H1 (cell line): ENCODE results near the gene IL26. TPM values are rescaled to one million over a fixed set of nuclear protein-coding genes. Genes with fewer than 3 reads are reported as not detected.

Experiments used
- CTCF ChIA-PET: fragments of 300-600 bp; sonication (Branson Sonifier 250); formaldehyde crosslinking; loops from one replicate; lab custom pipeline; 2021; ENCODE audit not compliant: partially characterized antibody; lab: Charles Lee
- POLR2A ChIA-PET: fragments of 300-600 bp; sonication (Branson Sonifier 250); formaldehyde crosslinking; loops from one replicate; lab custom pipeline; 2021; ENCODE audit warnings: inconsistent platforms; ENCODE audit not compliant: partially characterized antibody; lab: Charles Lee
- DNase-seq, 2 experiments: peaks; one replicate each; pipeline versions ENCODE4 v3.0.0 to v3.0.0-alpha.2; 2010 to 2022; ENCODE audit warnings: low spot score in 2 of 2, low read depth in 1 of 2, mixed read lengths in 1 of 2
- FAIRE-seq: peaks from 2 replicates; lab custom pipeline; 2011; peaks lifted over from hg19 to GRCh38; lab: Jason Lieb, UNC
- H2AFZ ChIP-seq: 2 replicates; pipeline ENCODE4 v1.8.1; 2012; ENCODE audit warnings: low read length, inconsistent platforms
- H2AK5ac ChIP-seq: 2 replicates; pipeline ENCODE4 v1.6.1; 2013; ENCODE audit warnings: low read depth, low read length
- H2BK120ac ChIP-seq: replicated peaks from 2 replicates; pipeline ENCODE3; 2013; ENCODE audit warnings: low read depth, low read length, inconsistent platforms
- H2BK12ac ChIP-seq: 2 replicates; pipeline ENCODE4 v1.6.1; 2013; ENCODE audit warnings: low read depth, low read length
- H2BK15ac ChIP-seq: 2 replicates; pipeline ENCODE4 v1.6.1; 2013; ENCODE audit warnings: low read length
- H2BK20ac ChIP-seq: 2 replicates; pipeline ENCODE4 v1.6.1; 2013; ENCODE audit warnings: low read length
- H2BK5ac ChIP-seq: 2 replicates; pipeline ENCODE4 v1.6.1; 2013; ENCODE audit warnings: low read depth, low read length
- H3K14ac ChIP-seq: 2 replicates; pipeline ENCODE4 v1.6.1; 2013; ENCODE audit warnings: inconsistent platforms; ENCODE audit not compliant: insufficient read length
- H3K18ac ChIP-seq: 2 replicates; pipeline ENCODE4 v1.6.1; 2013; ENCODE audit warnings: low read length; ENCODE audit errors: extremely low read depth
- H3K23ac ChIP-seq: 2 replicates; pipeline ENCODE4 v1.6.1; 2013; ENCODE audit warnings: inconsistent platforms; ENCODE audit not compliant: insufficient read length
- H3K23me2 ChIP-seq: 2 replicates; pipeline ENCODE4 v1.6.1; 2013; ENCODE audit warnings: low read depth, low read length
- H3K27ac ChIP-seq: 2 replicates; pipeline ENCODE4 v1.6.1; 2011; ENCODE audit warnings: low read depth, low read length, inconsistent platforms
- H3K27me3 ChIP-seq, 4 experiments: replicated peaks in 1 of 4; 1 replicate in 1 of 4; 2 replicates in 3 of 4; pipeline versions ENCODE4 v1.6.1 to v1.8.1; 2011 to 2013; ENCODE audit warnings: low read length in 3 of 4, mild to moderate bottlenecking in 3 of 4, inconsistent platforms in 2 of 4, mixed read lengths in 2 of 4, moderate library complexity in 1 of 4; ENCODE audit not compliant: control insufficient read depth in 3 of 4, insufficient read depth in 3 of 4; ENCODE audit errors: extremely low read depth in 1 of 4
- H3K36me3 ChIP-seq, 4 experiments: 2 replicates each; pipeline versions ENCODE4 v1.6.1 to v1.8.1; 2011 to 2013; ENCODE audit warnings: mild to moderate bottlenecking in 4 of 4, low read length in 3 of 4, moderate library complexity in 2 of 4, control low read depth in 1 of 4, inconsistent platforms in 1 of 4; ENCODE audit not compliant: insufficient read depth in 4 of 4, control insufficient read depth in 2 of 4
- H3K4ac ChIP-seq: replicated peaks from 2 replicates; pipeline ENCODE3; 2013; ENCODE audit warnings: low read length, low read depth, mixed read lengths, inconsistent platforms; ENCODE audit not compliant: insufficient read length
- H3K4me1 ChIP-seq, 4 experiments: replicated peaks in 1 of 4; 1 replicate in 1 of 4; 2 replicates in 3 of 4; pipeline versions ENCODE4 v1.6.1 to v1.8.1; 2011 to 2013; ENCODE audit warnings: low read length in 3 of 4, inconsistent platforms in 2 of 4, mixed read lengths in 1 of 4; ENCODE audit not compliant: insufficient read depth in 4 of 4, control insufficient read depth in 3 of 4
- H3K4me2 ChIP-seq, 2 experiments: 2 replicates each; pipeline versions ENCODE4 v1.6.1 to v1.8.1; 2011 to 2013; ENCODE audit warnings: low read depth in 2 of 2, low read length in 2 of 2, control low read depth in 1 of 2, inconsistent platforms in 1 of 2, mild to moderate bottlenecking in 1 of 2; ENCODE audit not compliant: insufficient read depth in 1 of 2
- H3K4me3 ChIP-seq, 4 experiments: fragments of 200-600, 300-600 bp in 1 of 4; sonication (generic), shearing (Covaris generic), sonication (Bioruptor Twin) in 1 of 4; 2 replicates each; pipeline versions ENCODE4 v1.5.1 to v1.8.1; 2011 to 2016; ENCODE audit warnings: low read length in 4 of 4, low read depth in 3 of 4, control low read depth in 2 of 4, inconsistent platforms in 2 of 4, mild to moderate bottlenecking in 2 of 4, mixed read lengths in 1 of 4, moderate library complexity in 1 of 4; ENCODE audit not compliant: insufficient read depth in 2 of 4; ENCODE audit errors: extremely low read depth in 1 of 4
- H3K56ac ChIP-seq: replicated peaks from 2 replicates; pipeline ENCODE3; 2013; ENCODE audit warnings: low read depth, mild to moderate bottlenecking, mixed read lengths, low read length, inconsistent platforms; ENCODE audit not compliant: insufficient read length
- H3K79me1 ChIP-seq: 2 replicates; pipeline ENCODE4 v1.6.1; 2013; ENCODE audit warnings: low read depth, low read length, control low read depth
- H3K79me2 ChIP-seq, 2 experiments: 2 replicates each; pipeline versions ENCODE4 v1.6.1 to v1.8.1; 2012 to 2013; ENCODE audit warnings: low read length in 2 of 2, mild to moderate bottlenecking in 2 of 2, inconsistent platforms in 1 of 2; ENCODE audit not compliant: insufficient read depth in 2 of 2, control insufficient read depth in 1 of 2
- H3K9ac ChIP-seq, 4 experiments: replicated peaks in 1 of 4; 1 replicate in 1 of 4; 2 replicates in 3 of 4; pipeline versions ENCODE4 v1.6.1 to v1.8.1; 2011 to 2013; ENCODE audit warnings: low read depth in 3 of 4, low read length in 3 of 4, control low read depth in 2 of 4, mild to moderate bottlenecking in 2 of 4, moderate library complexity in 2 of 4, inconsistent platforms in 1 of 4; ENCODE audit errors: extremely low read depth in 1 of 4
- H3K9me3 ChIP-seq, 2 experiments: 2 replicates each; pipeline versions ENCODE4 v1.6.1 to v1.8.1; 2012 to 2013; ENCODE audit warnings: mild to moderate bottlenecking in 2 of 2, moderate library complexity in 2 of 2, control low read depth in 1 of 2, inconsistent platforms in 1 of 2, low read depth in 1 of 2, low read length in 1 of 2, mixed read lengths in 1 of 2; ENCODE audit not compliant: insufficient read depth in 2 of 2
- H4K20me1 ChIP-seq, 2 experiments: replicated peaks in 1 of 2; 2 replicates each; pipeline versions ENCODE3 to v1.8.1; 2011 to 2013; ENCODE audit warnings: inconsistent platforms in 2 of 2, low read length in 2 of 2, mild to moderate bottlenecking in 1 of 2; ENCODE audit not compliant: insufficient read depth in 2 of 2, control insufficient read depth in 1 of 2
- H4K5ac ChIP-seq: 2 replicates; pipeline ENCODE4 v1.6.1; 2013; ENCODE audit warnings: low read length, low read depth, mixed read lengths, inconsistent platforms; ENCODE audit not compliant: insufficient read length
- H4K8ac ChIP-seq: 2 replicates; pipeline ENCODE4 v1.8.0; 2013; ENCODE audit warnings: mild to moderate bottlenecking, moderate library complexity, low read length, inconsistent platforms; ENCODE audit not compliant: insufficient read depth; ENCODE audit errors: extremely low read depth
- H4K91ac ChIP-seq: replicated peaks from 2 replicates; pipeline ENCODE3; 2013; ENCODE audit warnings: low read length, mixed read lengths, inconsistent platforms; ENCODE audit not compliant: insufficient read length
- CBX8 ChIP-seq: fragments of 300-800, 300-1000 bp; sonication (generic); IDR thresholded peaks from 2 replicates; pipeline ENCODE4 v1.7.1; 2016; ENCODE audit warnings: low read depth, low read length, borderline replicate concordance
- CHD2 ChIP-seq: IDR thresholded peaks from 2 replicates; pipeline ENCODE4 v1.6.1; 2012; ENCODE audit warnings: low read length, improper control_type of control experiment
- EGR1 ChIP-seq: IDR thresholded peaks from 2 replicates; pipeline ENCODE4 v1.6.1; 2011; ENCODE audit warnings: low read depth, low read length, borderline replicate concordance
- EZH2 ChIP-seq: fragments of 200-600 bp; sonication (generic); IDR thresholded peaks from 2 replicates; pipeline ENCODE4 v1.7.1; 2012; ENCODE audit warnings: low read depth, mild to moderate bottlenecking, moderate library complexity, low read length, inconsistent platforms; ENCODE audit not compliant: severe bottlenecking
- FOSL1 ChIP-seq: IDR thresholded peaks from 2 replicates; pipeline ENCODE4 v1.6.1; 2011; ENCODE audit warnings: mild to moderate bottlenecking, low read depth, low read length, moderate library complexity; ENCODE audit not compliant: insufficient read depth
- KDM5A ChIP-seq: fragments of 200-600 bp; IDR thresholded peaks from 2 replicates; pipeline ENCODE4 v1.7.1; 2012; ENCODE audit warnings: mild to moderate bottlenecking, low read length, inconsistent platforms, mixed read lengths
- RBBP5 ChIP-seq: IDR thresholded peaks from 2 replicates; pipeline ENCODE4 v1.7.1; 2012; ENCODE audit warnings: low read depth, mild to moderate bottlenecking, inconsistent platforms, low read length, moderate library complexity, borderline replicate concordance
- RFX5 ChIP-seq: IDR thresholded peaks from 2 replicates; pipeline ENCODE4 v1.6.1; 2011; ENCODE audit warnings: low read depth, low read length, improper control_type of control experiment, borderline replicate concordance
- TBP ChIP-seq: IDR thresholded peaks from 2 replicates; pipeline ENCODE4 v1.6.1; 2011; ENCODE audit warnings: low read depth, low read length, improper control_type of control experiment
- TCF12 ChIP-seq: IDR thresholded peaks from 2 replicates; pipeline ENCODE4 v1.6.1; 2011; ENCODE audit warnings: low read depth, mild to moderate bottlenecking, low read length
- polyA plus RNA-seq, 7 experiments: library from polyadenylated mRNA; depleted of rRNA in 3 of 7; stranded (reverse) in 5 of 7; unstranded in 2 of 7; fragments of >200 nt in 5 of 7; fragments of 200-250 nt in 2 of 7; gene quantifications; 1 replicate in 5 of 7; 2 replicates in 1 of 7; 4 replicates in 1 of 7; pipeline versions ENCODE4 v1.2.1 to v1.2.3, GENCODE V29; 2011 to 2013; ENCODE audit warnings: missing spikeins in 2 of 7, mixed read lengths in 2 of 7
- total RNA-seq: library from RNA; stranded (reverse); fragmentation: NEBNext Ultra II Directional; extraction: Animal tissue kit (Norgen Biotek cat#: 25700); gene quantifications from 2 replicates; pipeline ENCODE4 v1.2.1, GENCODE V29; 2021
- TF ChIP-seq, protein P1 (sequence below): IDR thresholded peaks from 2 replicates; pipeline ENCODE4 v1.6.1; 2011; ENCODE audit warnings: low read depth, mild to moderate bottlenecking, low read length; ENCODE audit not compliant: insufficient read depth
- TF ChIP-seq, protein P2 (sequence below): IDR thresholded peaks from 2 replicates; pipeline ENCODE4 v1.6.1; 2011; ENCODE audit warnings: low read length, improper control_type of control experiment

The IL26 gene
- total and polyA plus RNA-seq, 2 of the 8 experiments (the other 6 are each of a cell fraction or from before 2014, with no cell fraction given): not detected

DNA sequence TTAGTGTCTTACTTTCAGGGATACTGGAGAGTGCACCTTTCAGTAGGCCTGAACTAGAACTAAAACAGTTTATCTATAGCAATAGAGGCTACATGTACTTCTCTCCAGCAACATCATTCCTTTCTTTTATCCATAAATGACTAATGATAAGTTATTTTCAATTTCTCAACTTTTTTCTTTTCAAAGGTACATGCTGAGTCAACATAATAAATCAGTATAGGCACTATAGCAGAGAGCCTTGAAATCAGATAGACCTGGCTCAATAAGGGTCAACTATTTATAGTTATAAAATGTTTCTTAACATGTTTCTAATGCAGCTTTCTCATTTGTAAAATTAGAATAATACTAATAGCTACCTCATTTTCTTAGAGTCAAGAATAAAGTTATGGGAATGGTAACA is 22.2 kb upstream of the IL26 start:
- no peak overlapping the region for H2BK120ac ChIP-seq
- DNase-seq (no peak), FAIRE-seq (no peak)
- no peaks in the 10 kb centered on the region for H3K79me1 ChIP-seq
- peaks cover 0 to 11% of the 10 kb centered on the region in 2 experiments; a peak in 2 of 4 replicates for H3K9me3 ChIP-seq
- H2BK20ac ChIP-seq: no peak overlapping the region
- no peaks in the 10 kb centered on the region for H3K36me3 ChIP-seq
- no peak overlapping the region for H3K27ac ChIP-seq
- no peak overlapping the region for H3K4me3 ChIP-seq
- H3K56ac ChIP-seq: no peak overlapping the region
- H3K79me2 ChIP-seq: no peaks in the 10 kb centered on the region
- no peak overlapping the region for H2AFZ ChIP-seq
- no peaks in the 10 kb centered on the region for H3K27me3 ChIP-seq
- H4K5ac ChIP-seq: no peak overlapping the region
- no peak overlapping the region for H3K4ac ChIP-seq
- H2BK5ac ChIP-seq: no peak overlapping the region
- CTCF ChIA-PET: interaction anchor here (0.8 to 2.0 kb wide), 2 partner anchors 11 to 30 kb away, joined by 3 to 8 read pairs; no protein-coding TSS in a partner anchor
- no peaks in the 10 kb centered on the region for H3K23me2 ChIP-seq
- no peak overlapping the region for H2BK12ac ChIP-seq
- TF ChIP-seq TCF12 (no peak), EGR1 (no peak), CBX8 (no peak), EZH2 (no peak), RFX5 (no peak), RBBP5 (no peak), KDM5A (no peak), TBP (no peak), FOSL1 (no peak), CHD2 (no peak)
- TF ChIP-seq, protein P1, sequence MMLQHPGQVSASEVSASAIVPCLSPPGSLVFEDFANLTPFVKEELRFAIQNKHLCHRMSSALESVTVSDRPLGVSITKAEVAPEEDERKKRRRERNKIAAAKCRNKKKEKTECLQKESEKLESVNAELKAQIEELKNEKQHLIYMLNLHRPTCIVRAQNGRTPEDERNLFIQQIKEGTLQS: no peak
- TF ChIP-seq, protein P2, sequence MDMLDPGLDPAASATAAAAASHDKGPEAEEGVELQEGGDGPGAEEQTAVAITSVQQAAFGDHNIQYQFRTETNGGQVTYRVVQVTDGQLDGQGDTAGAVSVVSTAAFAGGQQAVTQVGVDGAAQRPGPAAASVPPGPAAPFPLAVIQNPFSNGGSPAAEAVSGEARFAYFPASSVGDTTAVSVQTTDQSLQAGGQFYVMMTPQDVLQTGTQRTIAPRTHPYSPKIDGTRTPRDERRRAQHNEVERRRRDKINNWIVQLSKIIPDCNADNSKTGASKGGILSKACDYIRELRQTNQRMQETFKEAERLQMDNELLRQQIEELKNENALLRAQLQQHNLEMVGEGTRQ: no peak
- TF ChIP-seq, all 59 proteins: peak for 0
- no peak overlapping the region for H3K18ac ChIP-seq
- no peak overlapping the region for H4K8ac ChIP-seq
- 0 out of 7 replicates have a peak, but pooled peaks cover 0 to 2% (median 0%) of the 10 kb centered on the region in 4 experiments for H3K4me1 ChIP-seq
- H3K14ac ChIP-seq: no peak overlapping the region
- H2BK15ac ChIP-seq: no peak overlapping the region
- H3K9ac ChIP-seq: no peak overlapping the region
- no peaks in the 10 kb centered on the region for H4K20me1 ChIP-seq
- no peak overlapping the region for H3K4me2 ChIP-seq
- H3K23ac ChIP-seq: no peak overlapping the region
- H2AK5ac ChIP-seq: no peak overlapping the region
- no peak overlapping the region for H4K91ac ChIP-seq
- POLR2A ChIA-PET: no interaction called here
